IMR-90 (cell line): ENCODE results near the gene ADGRF5. TPM values are rescaled to one million over a fixed set of nuclear protein-coding genes. Genes with fewer than 3 reads are reported as not detected.

Source experiments
- ATAC-seq: fragments of 200-7000 bp; cut with Tn5 transposase; 2 replicates; pipeline ENCODE4 v1.9.1; 2020; ENCODE audit warnings: low read depth, mild to moderate bottlenecking, moderate library complexity
- BruUV-seq: library from RNA; stranded (reverse); fragments of 400-500 nt; replicated peaks from 2 replicates; lab custom pipeline; 2021; lab: Mats Ljungman, UMichigan
- CTCF ChIA-PET: fragments of 300-600 bp; formaldehyde crosslinking; extraction: SDS; loops from one replicate; lab custom pipeline; 2021; ENCODE audit warnings: antibody characterized with exemption; lab: Yijun Ruan, JAX
- POLR2A ChIA-PET: fragments of 300-600 bp; sonication (Branson Sonifier 250); formaldehyde crosslinking; loops from one replicate; lab custom pipeline; 2022; ENCODE audit warnings: antibody characterized with exemption; ENCODE audit not compliant: unreplicated experiment; lab: Charles Lee
- DNase-seq: peaks from one replicate; pipeline ENCODE4 v3.0.0; 2013
- H2AFZ ChIP-seq: replicated peaks from 2 replicates; pipeline ENCODE3; 2013; ENCODE audit warnings: low read length, mild to moderate bottlenecking; ENCODE audit not compliant: poor library complexity
- H2AK5ac ChIP-seq: 2 replicates; pipeline ENCODE4 v1.6.1; 2013; ENCODE audit warnings: low read depth, low read length, inconsistent platforms
- H2AK9ac ChIP-seq: replicated peaks from 2 replicates; pipeline ENCODE3; 2013; ENCODE audit warnings: mild to moderate bottlenecking, low read depth, low read length, moderate library complexity; ENCODE audit not compliant: poor library complexity
- H2BK120ac ChIP-seq: 2 replicates; pipeline ENCODE4 v1.6.1; 2013; ENCODE audit warnings: low read depth, low read length, inconsistent platforms
- H2BK15ac ChIP-seq: 3 replicates; pipeline ENCODE4 v1.6.1; 2013; ENCODE audit warnings: low read depth, low read length, inconsistent platforms
- H2BK20ac ChIP-seq: 2 replicates; pipeline ENCODE4 v1.6.1; 2013; ENCODE audit warnings: low read depth, mild to moderate bottlenecking, inconsistent platforms, low read length, moderate library complexity
- H2BK5ac ChIP-seq: 2 replicates; pipeline ENCODE4 v1.6.1; 2013; ENCODE audit warnings: mild to moderate bottlenecking, low read depth, low read length, inconsistent platforms; ENCODE audit not compliant: poor library complexity, severe bottlenecking
- H3K14ac ChIP-seq: replicated peaks from 2 replicates; pipeline ENCODE4 v1.6.1; 2013; ENCODE audit warnings: low read depth, low read length, inconsistent platforms
- H3K18ac ChIP-seq: 2 replicates; pipeline ENCODE4 v1.6.1; 2013; ENCODE audit warnings: low read depth, low read length, control low read depth
- H3K23ac ChIP-seq: 2 replicates; pipeline ENCODE4 v1.6.1; 2013; ENCODE audit warnings: low read depth, low read length, inconsistent platforms
- H3K27ac ChIP-seq: 2 replicates; pipeline ENCODE4 v1.5.1; 2013; ENCODE audit warnings: mild to moderate bottlenecking, control low read depth, low read length; ENCODE audit not compliant: insufficient read depth
- H3K27me3 ChIP-seq: 2 replicates; pipeline ENCODE4 v1.6.1; 2013; ENCODE audit warnings: low read length; ENCODE audit not compliant: control insufficient read depth, insufficient read depth
- H3K36me3 ChIP-seq: 2 replicates; pipeline ENCODE4 v1.6.1; 2013; ENCODE audit warnings: low read length, mixed read lengths; ENCODE audit not compliant: control insufficient read depth, insufficient read depth
- H3K4ac ChIP-seq: 2 replicates; pipeline ENCODE4 v1.6.1; 2013; ENCODE audit warnings: low read depth, low read length, inconsistent platforms
- H3K4me1 ChIP-seq: 2 replicates; pipeline ENCODE4 v1.6.1; 2013; ENCODE audit warnings: low read length, mixed read lengths; ENCODE audit not compliant: control insufficient read depth, insufficient read depth
- H3K4me2 ChIP-seq: 2 replicates; pipeline ENCODE4 v1.6.1; 2013; ENCODE audit warnings: low read depth, mild to moderate bottlenecking, control low read depth, low read length, moderate library complexity
- H3K4me3 ChIP-seq: 2 replicates; pipeline ENCODE4 v1.5.1; 2013; ENCODE audit warnings: low read depth, mild to moderate bottlenecking, control low read depth, low read length, moderate library complexity; ENCODE audit not compliant: insufficient read depth
- H3K56ac ChIP-seq: 2 replicates; pipeline ENCODE4 v1.6.1; 2013; ENCODE audit warnings: low read length, inconsistent platforms; ENCODE audit not compliant: insufficient read depth; ENCODE audit errors: extremely low read depth
- H3K79me1 ChIP-seq, 2 experiments: 2 replicates each; pipeline ENCODE4 v1.6.1; 2013; ENCODE audit warnings: low read length in 2 of 2, inconsistent platforms in 1 of 2, low read depth in 1 of 2
- H3K9ac ChIP-seq: 2 replicates; pipeline ENCODE4 v1.6.1; 2013; ENCODE audit warnings: low read depth, low read length, control low read depth
- H3K9me1 ChIP-seq: 2 replicates; pipeline ENCODE4 v1.6.1; 2013; ENCODE audit warnings: low read length, inconsistent platforms; ENCODE audit not compliant: insufficient read depth
- H3K9me3 ChIP-seq: 2 replicates; pipeline ENCODE4 v1.6.1; 2013; ENCODE audit warnings: low read length; ENCODE audit not compliant: control insufficient read depth, insufficient read depth
- H4K20me1 ChIP-seq: 2 replicates; pipeline ENCODE4 v1.6.1; 2013; ENCODE audit warnings: low read length, inconsistent platforms; ENCODE audit not compliant: insufficient read depth
- H4K5ac ChIP-seq: 2 replicates; pipeline ENCODE4 v1.6.1; 2013; ENCODE audit warnings: mild to moderate bottlenecking, low read depth, low read length, control low read depth
- H4K8ac ChIP-seq, 2 experiments: 2 replicates each; pipeline ENCODE4 v1.6.1; 2013; ENCODE audit warnings: low read depth in 2 of 2, low read length in 2 of 2, control low read depth in 1 of 2, inconsistent platforms in 1 of 2
- H4K91ac ChIP-seq: 2 replicates; pipeline ENCODE4 v1.6.1; 2013; ENCODE audit warnings: low read depth, low read length, inconsistent platforms; ENCODE audit not compliant: insufficient read depth
- BHLHE40 ChIP-seq: fragments of 150-350 bp; IDR thresholded peaks from 2 replicates; pipeline ENCODE4 v1.6.1; 2016; ENCODE audit warnings: mild to moderate bottlenecking, low read depth, low read length
- CEBPB ChIP-seq: IDR thresholded peaks from 2 replicates; pipeline ENCODE4 v1.6.1; 2012; ENCODE audit warnings: low read depth, low read length, improper control_type of control experiment
- CHD1 ChIP-seq: IDR thresholded peaks from 2 replicates; pipeline ENCODE4 v1.6.1; 2012; ENCODE audit warnings: low read depth, low read length, improper control_type of control experiment
- FOS ChIP-seq: fragments of 150-350 bp; IDR thresholded peaks from 2 replicates; pipeline ENCODE4 v1.6.1; 2016; ENCODE audit warnings: low read depth, low read length
- MAFK ChIP-seq: IDR thresholded peaks from 2 replicates; pipeline ENCODE4 v1.6.1; 2012; ENCODE audit warnings: low read depth, low read length, improper control_type of control experiment
- MAZ ChIP-seq: IDR thresholded peaks from 2 replicates; pipeline ENCODE4 v1.6.1; 2012; ENCODE audit warnings: low read depth, mild to moderate bottlenecking, low read length, improper control_type of control experiment, moderate library complexity, borderline replicate concordance
- MXI1 ChIP-seq: IDR thresholded peaks from 2 replicates; pipeline ENCODE4 v1.6.1; 2012; ENCODE audit warnings: low read depth, mild to moderate bottlenecking, low read length, moderate library complexity, borderline replicate concordance
- NFE2L2 ChIP-seq: fragments of 150-350 bp; IDR thresholded peaks from 2 replicates; pipeline ENCODE4 v1.6.1; 2016; ENCODE audit warnings: low read depth, mild to moderate bottlenecking, low read length
- POLR2A ChIP-seq: IDR thresholded peaks from 2 replicates; pipeline ENCODE4 v1.6.1; 2012; ENCODE audit warnings: mild to moderate bottlenecking, low read depth, low read length
- RAD21 ChIP-seq: IDR thresholded peaks from 2 replicates; pipeline ENCODE4 v1.6.1; 2012; ENCODE audit warnings: low read length, improper control_type of control experiment
- RCOR1 ChIP-seq: IDR thresholded peaks from 2 replicates; pipeline ENCODE4 v1.6.1; 2012; ENCODE audit warnings: mild to moderate bottlenecking, low read length, improper control_type of control experiment; ENCODE audit not compliant: insufficient replicate concordance
- RFX5 ChIP-seq: IDR thresholded peaks from 2 replicates; pipeline ENCODE4 v1.8.0; 2012; ENCODE audit warnings: low read depth, mild to moderate bottlenecking, low read length, moderate library complexity
- SMC3 ChIP-seq: fragments of 150-350 bp; IDR thresholded peaks from 2 replicates; pipeline ENCODE4 v1.6.1; 2016; ENCODE audit warnings: low read depth, mild to moderate bottlenecking, antibody characterized with exemption, low read length, moderate library complexity
- USF2 ChIP-seq: fragments of 150-350 bp; IDR thresholded peaks from 2 replicates; pipeline ENCODE4 v1.6.1; 2017; ENCODE audit warnings: mild to moderate bottlenecking, antibody characterized with exemption, low read length, low read depth
- WGBS, 2 experiments: methylation state at CpG; one replicate each; pipeline versions ENCODE4 v1.1.5 to v1.1.7; 2013; ENCODE audit warnings: missing lambda C conversion rate in 2 of 2; ENCODE audit not compliant: insufficient read length in 1 of 2; ENCODE audit errors: extremely low coverage in 2 of 2; 5-methylcytosine and 5-hydroxymethylcytosine counted together
- dilution Hi-C: fragments of 300-500 bp; cut with HindIII; formaldehyde crosslinking; loops from one replicate; pipeline ENCODE4 v1.14.3; 2018; ENCODE audit warnings: low sequenced_read_pairs; ENCODE audit not compliant: unreplicated experiment
- in situ Hi-C: fragments of 300-500 bp; cut with MboI; formaldehyde crosslinking; loops from 3 replicates; pipeline ENCODE4 v1.14.3; 2019; ENCODE audit warnings: low sequenced_read_pairs, inconsistent platforms, mixed read lengths
- intact Hi-C: fragments of 100-400 bp; cut with micrococcal nuclease; formaldehyde crosslinking; loops from 2 replicates; pipeline ENCODE4 v1.10.0; 2022
- polyA plus RNA-seq, 3 experiments: library from polyadenylated mRNA; depleted of rRNA; stranded (reverse); fragments of >200 nt; gene quantifications; 2 replicates each; pipeline ENCODE4 v1.2.3, GENCODE V29; 2012; ENCODE audit warnings: low replicate concordance in 1 of 3
- total RNA-seq: library from RNA; depleted of rRNA; stranded (reverse); fragments of >200 nt; gene quantifications from 2 replicates; pipeline ENCODE4 v1.2.3, GENCODE V29; 2012
- TF ChIP-seq, protein P1 (sequence below): conservative IDR thresholded peaks from 2 replicates; pipeline ENCODE4 v1.5.1; 2012; ENCODE audit warnings: mild to moderate bottlenecking, low read depth, low read length, improper control_type of control experiment
- TF ChIP-seq, protein P2 (sequence below): fragments of 150-350 bp; IDR thresholded peaks from 2 replicates; pipeline ENCODE4 v1.6.1; 2016; ENCODE audit warnings: low read depth, mild to moderate bottlenecking, low read length, moderate library complexity, borderline replicate concordance

ADGRF5 gene
- total and polyA plus RNA-seq, 2 of the 4 experiments (the other 2 are of a cell fraction): not detected

DNA sequence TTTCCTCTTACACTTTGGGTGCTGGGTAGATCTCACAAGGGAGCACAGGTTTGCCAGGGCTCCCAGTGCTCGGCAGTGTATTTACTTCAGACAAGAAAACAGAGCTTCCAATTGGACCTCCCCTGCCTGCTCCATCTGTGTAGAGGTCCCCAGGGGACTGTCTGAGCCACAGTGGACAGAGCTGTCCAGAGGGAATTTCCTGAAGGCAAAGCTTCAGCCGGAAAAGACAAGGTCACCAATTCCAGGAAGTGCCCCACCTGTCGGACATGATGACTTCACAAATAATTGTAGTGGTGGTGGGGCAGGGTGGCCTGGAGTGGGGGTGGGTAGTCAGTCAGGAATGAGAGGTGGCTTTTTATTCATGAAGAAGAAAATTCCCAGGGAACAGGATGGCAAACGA lies 18.6 kb downstream of the ADGRF5 start:
- Histone ChIP-seq H3K56ac (no peak overlapping the region), H3K4me2 (no peak overlapping the region), H2AK9ac (no peak overlapping the region), H2AK5ac (no peak overlapping the region), H3K27ac (no peak overlapping the region), H3K9me1 (no peaks in the 10 kb centered on the region), H3K9ac (no peak overlapping the region), H3K14ac (no peak overlapping the region), H2BK15ac (no peak overlapping the region), H4K8ac (no peak overlapping the region), H4K91ac (no peak overlapping the region), H3K4ac (no peak overlapping the region), H3K79me1 (no peaks in the 10 kb centered on the region), H3K23ac (no peak overlapping the region), H3K4me1 (no peaks in the 10 kb centered on the region), H3K9me3 (no peaks in the 10 kb centered on the region), H3K36me3 (no peaks in the 10 kb centered on the region), H2BK20ac (no peak overlapping the region), H2BK5ac (no peak overlapping the region), H3K18ac (no peak overlapping the region), H4K5ac (no peak overlapping the region), H2AFZ (no peak overlapping the region), H2BK120ac (no peak overlapping the region), H3K27me3 (no peaks in the 10 kb centered on the region), H4K20me1 (no peaks in the 10 kb centered on the region), H3K4me3 (no peak overlapping the region)
- no peak for DNase-seq
- dilution Hi-C loops (no loop called here), in situ Hi-C loops (no loop called here), intact Hi-C loops (no loop called here)
- CTCF ChIA-PET: no interaction called here
- BruUV-seq: no TSS peak
- no peak for ATAC-seq
- WGBS, 2 experiments: no CpG with 5 or more reads among the region's 4 CpGs
- POLR2A ChIA-PET: no interaction called here
- TF ChIP-seq CHD1: no peak
- no peak for TF ChIP-seq BHLHE40
- TF ChIP-seq, protein P1, sequence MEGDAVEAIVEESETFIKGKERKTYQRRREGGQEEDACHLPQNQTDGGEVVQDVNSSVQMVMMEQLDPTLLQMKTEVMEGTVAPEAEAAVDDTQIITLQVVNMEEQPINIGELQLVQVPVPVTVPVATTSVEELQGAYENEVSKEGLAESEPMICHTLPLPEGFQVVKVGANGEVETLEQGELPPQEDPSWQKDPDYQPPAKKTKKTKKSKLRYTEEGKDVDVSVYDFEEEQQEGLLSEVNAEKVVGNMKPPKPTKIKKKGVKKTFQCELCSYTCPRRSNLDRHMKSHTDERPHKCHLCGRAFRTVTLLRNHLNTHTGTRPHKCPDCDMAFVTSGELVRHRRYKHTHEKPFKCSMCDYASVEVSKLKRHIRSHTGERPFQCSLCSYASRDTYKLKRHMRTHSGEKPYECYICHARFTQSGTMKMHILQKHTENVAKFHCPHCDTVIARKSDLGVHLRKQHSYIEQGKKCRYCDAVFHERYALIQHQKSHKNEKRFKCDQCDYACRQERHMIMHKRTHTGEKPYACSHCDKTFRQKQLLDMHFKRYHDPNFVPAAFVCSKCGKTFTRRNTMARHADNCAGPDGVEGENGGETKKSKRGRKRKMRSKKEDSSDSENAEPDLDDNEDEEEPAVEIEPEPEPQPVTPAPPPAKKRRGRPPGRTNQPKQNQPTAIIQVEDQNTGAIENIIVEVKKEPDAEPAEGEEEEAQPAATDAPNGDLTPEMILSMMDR: no peak
- TF ChIP-seq MXI1: no peak
- no peak for TF ChIP-seq RCOR1
- no peak for TF ChIP-seq MAZ
- TF ChIP-seq FOS: no peak
- no peak for TF ChIP-seq USF2
- no peak for TF ChIP-seq CEBPB
- TF ChIP-seq RAD21: no peak
- TF ChIP-seq MAFK: no peak
- TF ChIP-seq SMC3: no peak
- TF ChIP-seq, protein P2, sequence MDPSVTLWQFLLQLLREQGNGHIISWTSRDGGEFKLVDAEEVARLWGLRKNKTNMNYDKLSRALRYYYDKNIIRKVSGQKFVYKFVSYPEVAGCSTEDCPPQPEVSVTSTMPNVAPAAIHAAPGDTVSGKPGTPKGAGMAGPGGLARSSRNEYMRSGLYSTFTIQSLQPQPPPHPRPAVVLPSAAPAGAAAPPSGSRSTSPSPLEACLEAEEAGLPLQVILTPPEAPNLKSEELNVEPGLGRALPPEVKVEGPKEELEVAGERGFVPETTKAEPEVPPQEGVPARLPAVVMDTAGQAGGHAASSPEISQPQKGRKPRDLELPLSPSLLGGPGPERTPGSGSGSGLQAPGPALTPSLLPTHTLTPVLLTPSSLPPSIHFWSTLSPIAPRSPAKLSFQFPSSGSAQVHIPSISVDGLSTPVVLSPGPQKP: no peak
- no peak for TF ChIP-seq RFX5
- no peak for TF ChIP-seq NFE2L2
- no peak for TF ChIP-seq POLR2A
